Stimulated activated CD4-positive, alpha-beta T cell treated with anti-CD3 and anti-CD28 coated beads, TNF-alpha, amount 100 ng/mL, for 48 hours (primary cell): ENCODE data around the gene PDE1A.
"Not testable (repeated sequence)": the region's sequence is repeated elsewhere in the genome, so short reads cannot be mapped to it uniquely, and the experiment has no call there.

Source experiments
- DNase-seq, 3 donors: peaks; one replicate each; pipeline ENCODE4 v3.0.0-alpha.2; 2020; ENCODE audit warnings: low read depth in 3 of 3

Gene PDE1A

GRCh38 chr2:182406221-182406620 is 20.6 kb downstream of the PDE1A start:
- no peak for DNase-seq

GRCh38 chr2:182404975-182405561 is 21.8 kb downstream of the PDE1A start:
- DNase-seq: no peak

GRCh38 chr2:182404092-182404491 is 22.7 kb downstream of the PDE1A start:
- DNase-seq: no peak

- no peak for DNase-seq
These were observed 33.5 kb downstream of the PDE1A start for GRCh38 chr2:182393270-182393760.

GRCh38 chr2:182391443-182391842 is 35.4 kb downstream of the PDE1A start:
- DNase-seq: no peak

GRCh38 chr2:182386267-182386880 is 40.5 kb downstream of the PDE1A start:
- not testable (repeated sequence) for DNase-seq

GRCh38 chr2:182384860-182385259 is 42.0 kb downstream of the PDE1A start:
- DNase-seq: no peak

- DNase-seq: no peak
These were observed 45.6 kb downstream of the PDE1A start for GRCh38 chr2:182381225-182381624.

- DNase-seq: no peak
These were observed 47.6 kb downstream of the PDE1A start for GRCh38 chr2:182379241-182379640.

- no peak for DNase-seq
These were observed 48.1 kb downstream of the PDE1A start for GRCh38 chr2:182378759-182379158.

GRCh38 chr2:182377467-182377866 is 49.4 kb downstream of the PDE1A start:
- DNase-seq: no peak

GRCh38 chr2:182375862-182376261 is 51.0 kb downstream of the PDE1A start:
- no peak for DNase-seq

GRCh38 chr2:182372661-182373060 is 54.2 kb downstream of the PDE1A start:
- no peak for DNase-seq

- DNase-seq: no peak
These were observed 57.8 kb downstream of the PDE1A start for GRCh38 chr2:182368996-182369395.

- DNase-seq: no peak
These were observed 58.4 kb downstream of the PDE1A start for GRCh38 chr2:182368446-182368845.

GRCh38 chr2:182367401-182367800 is 59.4 kb downstream of the PDE1A start:
- no peak for DNase-seq

- no peak for DNase-seq
These were observed 60.2 kb downstream of the PDE1A start for GRCh38 chr2:182366628-182367027.

- no peak for DNase-seq
These were observed 61.0 kb downstream of the PDE1A start for GRCh38 chr2:182365855-182366254.

- DNase-seq: no peak
These were observed 65.4 kb downstream of the PDE1A start for GRCh38 chr2:182361477-182361876.

GRCh38 chr2:182360663-182361260 is 66.1 kb downstream of the PDE1A start:
- DNase-seq: no peak

GRCh38 chr2:182359990-182360662 is 66.7 kb downstream of the PDE1A start:
- DNase-seq: no peak
